GM23338 (cell line): ENCODE results near the gene UBXN1. TPM values are rescaled to one million over a fixed set of nuclear protein-coding genes. Genes with fewer than 3 reads are reported as not detected.
A peak's percentile ranks its signal among the peaks of the same experiment; 100 is the strongest.

Experiments used
- ATAC-seq: fragments of 200-7000 bp; cut with Tn5 transposase; 3 replicates; pipeline ENCODE4 v1.9.1; 2020
- DNase-seq: peaks from one replicate; pipeline ENCODE4 v3.0.0-alpha.2; 2015; ENCODE audit warnings: low spot score
- H2AFZ ChIP-seq: fragments of 200-600 bp; sonication (generic); 2 replicates; pipeline ENCODE4 v1.8.0; 2016; ENCODE audit warnings: antibody characterized with exemption, mild to moderate bottlenecking, moderate library complexity
- H3F3A ChIP-seq: fragments of 200-600 bp; sonication (generic); replicated peaks from 2 replicates; pipeline ENCODE4 v1.8.0; 2017; ENCODE audit warnings: antibody characterized with exemption, mixed run types, low read depth
- H3K27ac ChIP-seq: fragments of 200-600 bp; sonication (generic); 2 replicates; pipeline ENCODE4 v1.6.1; 2016; ENCODE audit warnings: low read depth
- H3K27me3 ChIP-seq: fragments of 200-600 bp; sonication (generic); 2 replicates; pipeline ENCODE4 v1.8.0; 2016; ENCODE audit warnings: mild to moderate bottlenecking, mixed run types, moderate library complexity; ENCODE audit not compliant: insufficient read depth
- H3K36me3 ChIP-seq: fragments of 200-600 bp; sonication (generic); 2 replicates; pipeline ENCODE4 v1.8.0; 2016; ENCODE audit warnings: mild to moderate bottlenecking; ENCODE audit not compliant: insufficient read depth
- H3K4me1 ChIP-seq: fragments of 200-600 bp; sonication (generic); 2 replicates; pipeline ENCODE4 v1.8.0; 2016; ENCODE audit warnings: mild to moderate bottlenecking, moderate library complexity; ENCODE audit not compliant: insufficient read depth
- H3K4me2 ChIP-seq: fragments of 200-600 bp; sonication (generic); 2 replicates; pipeline ENCODE4 v1.7.1; 2017; ENCODE audit warnings: mixed run types
- H3K4me3 ChIP-seq: fragments of 200-600 bp; sonication (generic); 2 replicates; pipeline ENCODE4 v1.6.1; 2016; ENCODE audit warnings: mixed run types
- H3K79me2 ChIP-seq: fragments of 200-600 bp; sonication (generic); replicated peaks from 2 replicates; pipeline ENCODE4 v1.8.0; 2017; ENCODE audit warnings: mild to moderate bottlenecking; ENCODE audit not compliant: insufficient read depth
- H3K9me2 ChIP-seq: fragments of 200-600 bp; sonication (generic); 2 replicates; pipeline ENCODE4 v1.8.0; 2017; ENCODE audit not compliant: insufficient read depth
- H4K20me1 ChIP-seq: fragments of 200-600 bp; sonication (generic); replicated peaks from 2 replicates; pipeline ENCODE4 v1.8.0; 2017; ENCODE audit warnings: mild to moderate bottlenecking; ENCODE audit not compliant: insufficient read depth
- H3K27ac Mint-ChIP-seq: 2 replicates; pipeline ENCODE4 v1.8.0; 2020; ENCODE audit warnings: inconsistent platforms, mild to moderate bottlenecking, moderate library complexity, mixed read lengths
- H3K27me3 Mint-ChIP-seq: 3 replicates; pipeline ENCODE4 v1.8.0; 2022; ENCODE audit warnings: low read depth, mild to moderate bottlenecking, moderate library complexity, mixed read lengths, inconsistent platforms; ENCODE audit not compliant: insufficient read depth, poor library complexity
- H3K36me3 Mint-ChIP-seq: 3 replicates; pipeline ENCODE4 v1.8.0; 2021; ENCODE audit warnings: low read depth, mild to moderate bottlenecking, inconsistent platforms, moderate library complexity, mixed read lengths
- H3K4me1 Mint-ChIP-seq: 3 replicates; pipeline ENCODE4 v1.8.0; 2020; ENCODE audit warnings: mild to moderate bottlenecking, inconsistent platforms, mixed read lengths
- H3K4me3 Mint-ChIP-seq: 3 replicates; pipeline ENCODE4 v1.8.0; 2021; ENCODE audit warnings: moderate library complexity, mild to moderate bottlenecking, inconsistent platforms, mixed read lengths
- H3K9me3 Mint-ChIP-seq: 3 replicates; pipeline ENCODE4 v1.8.0; 2020; ENCODE audit warnings: moderate library complexity, mild to moderate bottlenecking, inconsistent platforms, mixed read lengths
- ETS1 ChIP-seq: IDR thresholded peaks from 2 replicates; pipeline ENCODE4 v1.6.1; 2016; ENCODE audit warnings: antibody characterized with exemption
- EZH2phosphoT487 ChIP-seq: fragments of 200-600 bp; sonication (generic); IDR thresholded peaks from one replicate; pipeline ENCODE4 v1.8.1; 2018; ENCODE audit warnings: antibody characterized with exemption; ENCODE audit not compliant: unreplicated experiment
- NANOG ChIP-seq: IDR thresholded peaks from 2 replicates; pipeline ENCODE4 v1.6.1; 2016; ENCODE audit warnings: antibody characterized with exemption, borderline replicate concordance
- POLR2AphosphoS5 ChIP-seq: IDR thresholded peaks from 2 replicates; pipeline ENCODE4 v1.6.1; 2016; ENCODE audit warnings: antibody characterized with exemption, low read depth
- STAT1 ChIP-seq: IDR thresholded peaks from one replicate; pipeline ENCODE4 v1.6.1; 2016; ENCODE audit warnings: antibody characterized with exemption; ENCODE audit not compliant: unreplicated experiment
- ZNF114 ChIP-seq: fragments of 250-450 bp; sonication (Bioruptor Pico); IDR thresholded peaks from 2 replicates; pipeline ENCODE4 v1.5.0; 2020; ENCODE audit warnings: mild to moderate bottlenecking, moderate library complexity
- ZNF331 ChIP-seq: fragments of 250-450 bp; sonication (Bioruptor Pico); IDR thresholded peaks from 2 replicates; pipeline ENCODE4 v1.5.0; 2020; ENCODE audit warnings: low read depth, mild to moderate bottlenecking, moderate library complexity
- ZNF462 ChIP-seq: fragments of 250-450 bp; sonication (Bioruptor Pico); IDR thresholded peaks from 2 replicates; pipeline ENCODE4 v1.5.0; 2020; ENCODE audit warnings: mild to moderate bottlenecking, moderate library complexity
- polyA plus RNA-seq: library from polyadenylated mRNA; unstranded; fragments of >200 nt; fragmentation: Nextera tagmentation; extraction: Ambion mirVana; gene quantifications from 2 replicates; pipeline ENCODE4 v1.2.1, GENCODE V29; 2016
- total RNA-seq: library from RNA; depleted of rRNA; stranded (reverse); fragments of >200 nt; shearing (Covaris generic); gene quantifications from 2 replicates; pipeline ENCODE4 v1.2.3, GENCODE V29; 2014

Gene UBXN1
- total and polyA plus RNA-seq, 2 experiments from 2014 or later: 126 to 132 TPM

GRCh38 chr11:62727165-62727871, 48.4 kb upstream of the UBXN1 start, which contains the start of gene HNRNPUL2:
Gene HNRNPUL2 (minus strand): TSS chr11:62727457. CDS start chr11:62727156, 301 bp downstream.
- H3K9me2 ChIP-seq: no peaks in the 10 kb centered on the region
- peaks cover 24% of the 10 kb centered on the region for H3K4me1 ChIP-seq
- H2AFZ ChIP-seq: no peak within 1 kb of the TSS; the same call in 1 of the 2 replicates
- H3K36me3 ChIP-seq: peaks cover 26% of the 10 kb centered on the region
- Mint-ChIP-seq H3K4me1 (peaks cover 21% of the 10 kb centered on the region), H3K27ac (peak within 1 kb of the TSS; percentile 99), H3K4me3 (peak within 1 kb of the TSS; percentile 98), H3K9me3 (no peaks in the 10 kb centered on the region; the same call in 2 of the 3 replicates), H3K36me3 (peaks cover 38% of the 10 kb centered on the region), H3K27me3 (peaks cover 14% of the 10 kb centered on the region)
- DNase-seq (peak; percentile 99), ATAC-seq (peak; percentile 81)
- H3K27me3 ChIP-seq: no peaks in the 10 kb centered on the region
- peak within 1 kb of the TSS; percentile 59 for H3K4me3 ChIP-seq
- H4K20me1 ChIP-seq: peaks cover 35% of the 10 kb centered on the region
- TF ChIP-seq EZH2phosphoT487: no peak
- no peak for TF ChIP-seq ZNF114
- TF ChIP-seq ETS1: peak; percentile 54; the same call in 1 of the 2 replicates
- TF ChIP-seq POLR2AphosphoS5: peak; percentile 90
- no peak for TF ChIP-seq ZNF462 (CRISPR knock-in tag)
- TF ChIP-seq ZNF331 (CRISPR knock-in tag): no peak
- TF ChIP-seq NANOG: no peak
- TF ChIP-seq STAT1: no peak
- H3K4me2 ChIP-seq: peak within 1 kb of the TSS; percentile 98
- H3K27ac ChIP-seq: peak within 1 kb of the TSS; percentile 97
- H3F3A ChIP-seq: peaks cover 43% of the 10 kb centered on the region
- peaks cover 76% of the 10 kb centered on the region for H3K79me2 ChIP-seq
